Measurements from ENCODE around the gene ASNSD1. TPM values are rescaled to one million over a fixed set of nuclear protein-coding genes. Genes with fewer than 3 reads are reported as not detected.

ASNSD1 gene
- total and polyA plus RNA-seq, 9 of the 15 experiments (the other 6 are each of a cell fraction or from before 2014, with no cell fraction given): 23.9 to 56.4 (median 38.3) TPM

- TF ChIP-seq RAD21 (CRISPR knock-in tag; conservative IDR thresholded peaks at IDR 0.05 in 1 of 2, IDR thresholded peaks at IDR 0.05 in 1 of 2) (peak; percentile 69 to 79), FOSL1 (tag; conservative IDR thresholded peaks at IDR 0.05) (no peak), HDAC2 (IDR thresholded peaks at IDR 0.05) (no peak), RBBP5 (IDR thresholded peaks at IDR 0.05; ENCODE audit: borderline replicate concordance, insufficient read depth, low read length, poor library complexity, severe bottlenecking) (no peak), GABPB1 (CRISPR knock-in tag; IDR thresholded peaks at IDR 0.05) (no peak), MED1 (CRISPR knock-in tag; IDR thresholded peaks at IDR 0.05; ENCODE audit: borderline replicate concordance) (no peak), ARID2 (IDR thresholded peaks at IDR 0.05) (0 out of 2 replicates have a peak, but pooled peaks have one; percentile 45), HDAC8 (tag; IDR thresholded peaks at IDR 0.05) (no peak), TCF7 (IDR thresholded peaks at IDR 0.05; ENCODE audit: borderline replicate concordance) (no peak), HLTF (IDR thresholded peaks at IDR 0.05) (no peak), MEF2A (IDR thresholded peaks at IDR 0.05; ENCODE audit: control insufficient read depth, low read depth, low read length) (no peak)
- TF ChIP-seq, protein P1, sequence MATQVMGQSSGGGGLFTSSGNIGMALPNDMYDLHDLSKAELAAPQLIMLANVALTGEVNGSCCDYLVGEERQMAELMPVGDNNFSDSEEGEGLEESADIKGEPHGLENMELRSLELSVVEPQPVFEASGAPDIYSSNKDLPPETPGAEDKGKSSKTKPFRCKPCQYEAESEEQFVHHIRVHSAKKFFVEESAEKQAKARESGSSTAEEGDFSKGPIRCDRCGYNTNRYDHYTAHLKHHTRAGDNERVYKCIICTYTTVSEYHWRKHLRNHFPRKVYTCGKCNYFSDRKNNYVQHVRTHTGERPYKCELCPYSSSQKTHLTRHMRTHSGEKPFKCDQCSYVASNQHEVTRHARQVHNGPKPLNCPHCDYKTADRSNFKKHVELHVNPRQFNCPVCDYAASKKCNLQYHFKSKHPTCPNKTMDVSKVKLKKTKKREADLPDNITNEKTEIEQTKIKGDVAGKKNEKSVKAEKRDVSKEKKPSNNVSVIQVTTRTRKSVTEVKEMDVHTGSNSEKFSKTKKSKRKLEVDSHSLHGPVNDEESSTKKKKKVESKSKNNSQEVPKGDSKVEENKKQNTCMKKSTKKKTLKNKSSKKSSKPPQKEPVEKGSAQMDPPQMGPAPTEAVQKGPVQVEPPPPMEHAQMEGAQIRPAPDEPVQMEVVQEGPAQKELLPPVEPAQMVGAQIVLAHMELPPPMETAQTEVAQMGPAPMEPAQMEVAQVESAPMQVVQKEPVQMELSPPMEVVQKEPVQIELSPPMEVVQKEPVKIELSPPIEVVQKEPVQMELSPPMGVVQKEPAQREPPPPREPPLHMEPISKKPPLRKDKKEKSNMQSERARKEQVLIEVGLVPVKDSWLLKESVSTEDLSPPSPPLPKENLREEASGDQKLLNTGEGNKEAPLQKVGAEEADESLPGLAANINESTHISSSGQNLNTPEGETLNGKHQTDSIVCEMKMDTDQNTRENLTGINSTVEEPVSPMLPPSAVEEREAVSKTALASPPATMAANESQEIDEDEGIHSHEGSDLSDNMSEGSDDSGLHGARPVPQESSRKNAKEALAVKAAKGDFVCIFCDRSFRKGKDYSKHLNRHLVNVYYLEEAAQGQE (IDR thresholded peaks at IDR 0.05; ENCODE audit: borderline replicate concordance): peak; percentile 72
- TF ChIP-seq, protein P1 (CRISPR knock-in tag; IDR thresholded peaks at IDR 0.05; ENCODE audit: low read depth): no peak
- TF ChIP-seq, protein P2, sequence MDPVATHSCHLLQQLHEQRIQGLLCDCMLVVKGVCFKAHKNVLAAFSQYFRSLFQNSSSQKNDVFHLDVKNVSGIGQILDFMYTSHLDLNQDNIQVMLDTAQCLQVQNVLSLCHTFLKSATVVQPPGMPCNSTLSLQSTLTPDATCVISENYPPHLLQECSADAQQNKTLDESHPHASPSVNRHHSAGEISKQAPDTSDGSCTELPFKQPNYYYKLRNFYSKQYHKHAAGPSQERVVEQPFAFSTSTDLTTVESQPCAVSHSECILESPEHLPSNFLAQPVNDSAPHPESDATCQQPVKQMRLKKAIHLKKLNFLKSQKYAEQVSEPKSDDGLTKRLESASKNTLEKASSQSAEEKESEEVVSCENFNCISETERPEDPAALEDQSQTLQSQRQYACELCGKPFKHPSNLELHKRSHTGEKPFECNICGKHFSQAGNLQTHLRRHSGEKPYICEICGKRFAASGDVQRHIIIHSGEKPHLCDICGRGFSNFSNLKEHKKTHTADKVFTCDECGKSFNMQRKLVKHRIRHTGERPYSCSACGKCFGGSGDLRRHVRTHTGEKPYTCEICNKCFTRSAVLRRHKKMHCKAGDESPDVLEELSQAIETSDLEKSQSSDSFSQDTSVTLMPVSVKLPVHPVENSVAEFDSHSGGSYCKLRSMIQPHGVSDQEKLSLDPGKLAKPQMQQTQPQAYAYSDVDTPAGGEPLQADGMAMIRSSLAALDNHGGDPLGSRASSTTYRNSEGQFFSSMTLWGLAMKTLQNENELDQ (CRISPR knock-in tag; IDR thresholded peaks at IDR 0.05; ENCODE audit: borderline replicate concordance): no peak
- TF ChIP-seq, protein P3, sequence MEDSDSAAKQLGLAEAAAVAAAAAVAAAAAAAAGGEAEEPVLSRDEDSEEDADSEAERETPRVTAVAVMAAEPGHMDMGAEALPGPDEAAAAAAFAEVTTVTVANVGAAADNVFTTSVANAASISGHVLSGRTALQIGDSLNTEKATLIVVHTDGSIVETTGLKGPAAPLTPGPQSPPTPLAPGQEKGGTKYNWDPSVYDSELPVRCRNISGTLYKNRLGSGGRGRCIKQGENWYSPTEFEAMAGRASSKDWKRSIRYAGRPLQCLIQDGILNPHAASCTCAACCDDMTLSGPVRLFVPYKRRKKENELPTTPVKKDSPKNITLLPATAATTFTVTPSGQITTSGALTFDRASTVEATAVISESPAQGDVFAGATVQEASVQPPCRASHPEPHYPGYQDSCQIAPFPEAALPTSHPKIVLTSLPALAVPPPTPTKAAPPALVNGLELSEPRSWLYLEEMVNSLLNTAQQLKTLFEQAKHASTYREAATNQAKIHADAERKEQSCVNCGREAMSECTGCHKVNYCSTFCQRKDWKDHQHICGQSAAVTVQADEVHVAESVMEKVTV (CRISPR knock-in tag; IDR thresholded peaks at IDR 0.05): peak; percentile 49; the same call in 1 of the 2 replicates
These were observed 32.3 kb upstream of the ASNSD1 start (continued) for GRCh38 chr2:189628817-189629530.
